Fibroblast of lung (primary cell): ENCODE results near the gene LAMB3.
A peak's percentile ranks its signal among the peaks of the same experiment; 100 is the strongest.

ENCODE experiments used
- CTCF ChIP-seq, 2 donors: IDR thresholded peaks in 1 of 2; conservative IDR thresholded peaks in 1 of 2; 1 replicate in 1 of 2; 2 replicates in 1 of 2; pipeline ENCODE4 v1.5.1; 2011 to 2012; ENCODE audit warnings: low read length in 2 of 2, control low read depth in 1 of 2, inconsistent platforms in 1 of 2, low read depth in 1 of 2, mild to moderate bottlenecking in 1 of 2
- EZH2 ChIP-seq: IDR thresholded peaks from 2 replicates; pipeline ENCODE4 v1.5.1; 2012; ENCODE audit warnings: low read length, control low read depth, mild to moderate bottlenecking; ENCODE audit errors: missing control alignments

GRCh38 chr1:209601809-209602657 is 50.2 kb downstream of the LAMB3 start:
- TF ChIP-seq CTCF (conservative IDR thresholded peaks at IDR 0.05 in 1 of 2, IDR thresholded peaks at IDR 0.05 in 1 of 2; ENCODE audit: low read depth in 1 of 2, low read length in 2 of 2) (peak; percentile 82 to 92), EZH2 (no peak)
